ENCODE results near the gene ADH4.
"Not testable (repeated sequence)": the region's sequence is repeated elsewhere in the genome, so short reads cannot be mapped to it uniquely, and the experiment has no call there.

DNA sequence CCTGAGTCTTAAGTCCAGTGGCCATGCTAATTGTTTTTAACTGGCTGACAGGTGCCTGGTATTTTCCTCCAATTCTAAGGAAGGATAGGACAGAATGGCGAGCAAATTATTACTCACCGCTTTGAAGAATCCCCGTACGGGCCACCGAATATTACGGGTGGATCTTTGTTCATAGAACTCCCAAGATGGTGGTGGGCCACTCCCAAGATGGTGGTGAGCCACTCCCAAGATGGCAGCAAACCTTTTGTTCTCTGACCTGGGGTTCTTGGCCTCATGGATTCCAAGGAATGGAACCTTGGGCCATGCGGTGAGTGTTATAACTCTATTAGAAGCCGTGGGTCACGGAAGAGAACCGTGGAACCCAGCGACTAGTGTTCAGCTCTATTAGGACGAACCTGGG is 34.8 kb downstream of the ADH4 start:
- TF ChIP-seq, protein P1, sequence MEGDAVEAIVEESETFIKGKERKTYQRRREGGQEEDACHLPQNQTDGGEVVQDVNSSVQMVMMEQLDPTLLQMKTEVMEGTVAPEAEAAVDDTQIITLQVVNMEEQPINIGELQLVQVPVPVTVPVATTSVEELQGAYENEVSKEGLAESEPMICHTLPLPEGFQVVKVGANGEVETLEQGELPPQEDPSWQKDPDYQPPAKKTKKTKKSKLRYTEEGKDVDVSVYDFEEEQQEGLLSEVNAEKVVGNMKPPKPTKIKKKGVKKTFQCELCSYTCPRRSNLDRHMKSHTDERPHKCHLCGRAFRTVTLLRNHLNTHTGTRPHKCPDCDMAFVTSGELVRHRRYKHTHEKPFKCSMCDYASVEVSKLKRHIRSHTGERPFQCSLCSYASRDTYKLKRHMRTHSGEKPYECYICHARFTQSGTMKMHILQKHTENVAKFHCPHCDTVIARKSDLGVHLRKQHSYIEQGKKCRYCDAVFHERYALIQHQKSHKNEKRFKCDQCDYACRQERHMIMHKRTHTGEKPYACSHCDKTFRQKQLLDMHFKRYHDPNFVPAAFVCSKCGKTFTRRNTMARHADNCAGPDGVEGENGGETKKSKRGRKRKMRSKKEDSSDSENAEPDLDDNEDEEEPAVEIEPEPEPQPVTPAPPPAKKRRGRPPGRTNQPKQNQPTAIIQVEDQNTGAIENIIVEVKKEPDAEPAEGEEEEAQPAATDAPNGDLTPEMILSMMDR (conservative IDR thresholded peaks at IDR 0.05; ENCODE audit: low read depth, low read length) = not testable (repeated sequence)
- not testable (repeated sequence) for TF ChIP-seq EZH2 (IDR thresholded peaks at IDR 0.05; ENCODE audit: borderline replicate concordance, low read depth, low read length, poor library complexity, severe bottlenecking)

Data from A673 (cell line).